Endothelial cell of umbilical vein (primary cell): ENCODE measurements around the gene GATA1. TPM values are rescaled to one million over a fixed set of nuclear protein-coding genes. Genes with fewer than 3 reads are reported as not detected.

Experiments used
- BruUV-seq: library from RNA; stranded (reverse); fragments of 400-500 nt; replicated peaks from 2 replicates; lab custom pipeline; 2021; lab: Mats Ljungman, UMichigan
- CTCF ChIA-PET: fragments of 300-600, 350-600 bp; sonication (Branson Sonifier 250); formaldehyde crosslinking; loops from one replicate; lab custom pipeline; 2021; ENCODE audit warnings: antibody characterized with exemption, inconsistent platforms; lab: Charles Lee
- POLR2A ChIA-PET: fragments of 300-600, 350-600 bp; sonication (Branson Sonifier 250); formaldehyde crosslinking; loops from one replicate; lab custom pipeline; 2021; ENCODE audit warnings: antibody characterized with exemption, inconsistent platforms; lab: Charles Lee
- DNase-seq: peaks from one replicate; pipeline ENCODE4 v3.0.0-alpha.2; 2011; ENCODE audit warnings: low read depth, low spot score
- FAIRE-seq: peaks from 2 replicates; lab custom pipeline; 2011; peaks lifted over from hg19 to GRCh38; lab: Jason Lieb, UNC
- H2AFZ ChIP-seq: 2 replicates; pipeline ENCODE4 v1.6.0; 2012; ENCODE audit warnings: low read depth, low read length, control low read depth, inconsistent platforms
- H3K27ac ChIP-seq: 2 replicates; pipeline ENCODE4 v1.5.1; 2011; ENCODE audit warnings: low read depth, mild to moderate bottlenecking, control low read depth, low read length, moderate library complexity; ENCODE audit not compliant: insufficient read depth
- H3K27me3 ChIP-seq, 2 experiments: 2 replicates each; pipeline versions ENCODE4 v1.6.0 to v1.6.1; 2011; ENCODE audit warnings: low read length in 2 of 2, mixed read lengths in 1 of 2; ENCODE audit not compliant: control insufficient read depth in 2 of 2, insufficient read depth in 2 of 2
- H3K36me3 ChIP-seq, 2 experiments: 2 replicates in 1 of 2; 3 replicates in 1 of 2; pipeline ENCODE4 v1.5.1; 2011; ENCODE audit warnings: low read length in 2 of 2, mild to moderate bottlenecking in 1 of 2, moderate library complexity in 1 of 2; ENCODE audit not compliant: control insufficient read depth in 2 of 2, insufficient read depth in 2 of 2; ENCODE audit errors: extremely low read depth in 1 of 2
- H3K4me1 ChIP-seq: 3 replicates; pipeline ENCODE4 v1.5.1; 2011; ENCODE audit warnings: mild to moderate bottlenecking, low read length; ENCODE audit not compliant: control insufficient read depth, insufficient read depth; ENCODE audit errors: extremely low read depth
- H3K4me2 ChIP-seq: 2 replicates; pipeline ENCODE4 v1.6.1; 2011; ENCODE audit warnings: low read length, control low read depth, mixed read lengths; ENCODE audit not compliant: insufficient read depth
- H3K4me3 ChIP-seq, 3 experiments: fragments of 200-600 bp in 1 of 3; sonication (generic), shearing (Covaris generic) in 1 of 3; replicated peaks in 1 of 3; 2 replicates each; pipeline ENCODE4 v1.5.1; 2011 to 2016; ENCODE audit warnings: control low read depth in 3 of 3, low read length in 3 of 3, mild to moderate bottlenecking in 2 of 3, inconsistent platforms in 1 of 3, low read depth in 1 of 3, moderate library complexity in 1 of 3; ENCODE audit not compliant: insufficient read depth in 1 of 3
- H3K79me2 ChIP-seq: 2 replicates; pipeline ENCODE4 v1.6.0; 2012; ENCODE audit warnings: low read length, inconsistent platforms; ENCODE audit not compliant: control insufficient read depth, insufficient read depth
- H3K9ac ChIP-seq: replicated peaks from 2 replicates; pipeline ENCODE3; 2011; ENCODE audit warnings: low read length, control low read depth; ENCODE audit not compliant: insufficient read depth; ENCODE audit errors: extremely low read depth
- H3K9me1 ChIP-seq: replicated peaks from 3 replicates; pipeline ENCODE4 v1.6.0; 2011; ENCODE audit warnings: mild to moderate bottlenecking, low read length; ENCODE audit not compliant: control insufficient read depth, insufficient read depth; ENCODE audit errors: extremely low read depth
- H3K9me3 ChIP-seq: replicated peaks from 2 replicates; pipeline ENCODE4 v1.5.1; 2012; ENCODE audit warnings: low read length, inconsistent platforms; ENCODE audit not compliant: control insufficient read depth, insufficient read depth
- H4K20me1 ChIP-seq: replicated peaks from 2 replicates; pipeline ENCODE3; 2011; ENCODE audit warnings: mild to moderate bottlenecking, low read length; ENCODE audit not compliant: control insufficient read depth, insufficient read depth; ENCODE audit errors: extremely low read depth
- EZH2 ChIP-seq: IDR thresholded peaks from 2 replicates; pipeline ENCODE4 v1.6.1; 2012; ENCODE audit warnings: borderline replicate concordance, low read depth, mild to moderate bottlenecking, moderate library complexity, low read length, inconsistent platforms; ENCODE audit not compliant: severe bottlenecking
- FOS ChIP-seq: IDR thresholded peaks from 2 replicates; pipeline ENCODE4 v1.6.1; 2011; ENCODE audit warnings: mild to moderate bottlenecking, low read length, moderate library complexity, borderline replicate concordance; ENCODE audit not compliant: insufficient read depth
- GATA2 ChIP-seq: IDR thresholded peaks from 2 replicates; pipeline ENCODE4 v1.7.0; 2011; ENCODE audit warnings: low read depth, mild to moderate bottlenecking, moderate library complexity, mixed read lengths, low read length; ENCODE audit not compliant: insufficient read length, insufficient read depth
- JUN ChIP-seq: IDR thresholded peaks from 2 replicates; pipeline ENCODE4 v1.6.1; 2011; ENCODE audit warnings: borderline replicate concordance, low read depth; ENCODE audit not compliant: insufficient read length, insufficient read depth
- MAX ChIP-seq: IDR thresholded peaks from 2 replicates; pipeline ENCODE4 v1.6.1; 2011; ENCODE audit not compliant: insufficient read depth, insufficient read length
- MYC ChIP-seq: IDR thresholded peaks from one replicate; pipeline ENCODE4 v1.6.1; 2011; ENCODE audit warnings: mild to moderate bottlenecking, low read depth, low read length
- POLR2A ChIP-seq: IDR thresholded peaks from 2 replicates; pipeline ENCODE4 v1.6.1; 2012; ENCODE audit warnings: low read depth, mild to moderate bottlenecking, control low read depth, low read length
- POLR2AphosphoS5 ChIP-seq: IDR thresholded peaks from 2 replicates; pipeline ENCODE4 v1.6.1; 2012; ENCODE audit warnings: low read depth, mild to moderate bottlenecking, control low read depth, low read length, moderate library complexity; ENCODE audit not compliant: insufficient read depth
- dilution Hi-C: fragments of 300-500 bp; cut with MboI; formaldehyde crosslinking; loops from one replicate; pipeline ENCODE4 v1.15.0; 2019; ENCODE audit warnings: low sequenced_read_pairs; ENCODE audit not compliant: extremely low pct_ligation_motif_present
- intact Hi-C: fragments of 100-400 bp; cut with micrococcal nuclease; formaldehyde crosslinking; loops from one replicate; pipeline ENCODE4 v1.10.0; 2022
- polyA plus RNA-seq, 4 experiments: library from polyadenylated mRNA; depleted of rRNA in 3 of 4; stranded (reverse) in 3 of 4; unstranded in 1 of 4; fragments of >200 nt; gene quantifications; 2 replicates each; pipeline versions ENCODE4 v1.2.1 to v1.2.3, GENCODE V29; 2011 to 2012; ENCODE audit warnings: missing spikeins in 1 of 4
- total RNA-seq: library from RNA; stranded (reverse); gene quantifications from 2 replicates; pipeline ENCODE4 v1.2.3, GENCODE V29; 2021
- TF ChIP-seq, protein P1 (sequence below), 2 donors: IDR thresholded peaks; 1 replicate in 1 of 2; 2 replicates in 1 of 2; pipeline ENCODE4 v1.5.1; 2011; ENCODE audit warnings: low read length in 2 of 2, mild to moderate bottlenecking in 2 of 2, moderate library complexity in 2 of 2, control low read depth in 1 of 2, inconsistent platforms in 1 of 2, low read depth in 1 of 2; ENCODE audit not compliant: insufficient read depth in 1 of 2; ENCODE audit errors: extremely low read depth in 1 of 2

Gene GATA1
- total and polyA plus RNA-seq, 2 donors (not counting 3 experiments of a cell fraction or from before 2014, with no cell fraction given), result not detected

- Histone ChIP-seq H3K79me2 (no peaks in the 10 kb centered on the region), H4K20me1 (no peaks in the 10 kb centered on the region), H2AFZ (no peak overlapping the region), H3K27me3 (peaks cover 20 to 38% of the 10 kb centered on the region in 2 experiments), H3K9me1 (no peaks in the 10 kb centered on the region), H3K4me3 (no peak overlapping the region), H3K9me3 (no peaks in the 10 kb centered on the region), H3K27ac (no peak overlapping the region), H3K4me2 (no peak overlapping the region), H3K36me3 (peaks cover 0 to 2% of the 10 kb centered on the region in 2 experiments), H3K4me1 (no peaks in the 10 kb centered on the region), H3K9ac (no peak overlapping the region)
- intact Hi-C loops, result no loop called here
- dilution Hi-C loops, result no loop called here
- FAIRE-seq, result no peak
- no TSS peak for BruUV-seq
- TF ChIP-seq GATA2 (no peak), MAX (no peak), FOS (no peak), MYC (no peak), POLR2AphosphoS5 (no peak), JUN (no peak), POLR2A (no peak), EZH2 (no peak)
- TF ChIP-seq, protein P1, sequence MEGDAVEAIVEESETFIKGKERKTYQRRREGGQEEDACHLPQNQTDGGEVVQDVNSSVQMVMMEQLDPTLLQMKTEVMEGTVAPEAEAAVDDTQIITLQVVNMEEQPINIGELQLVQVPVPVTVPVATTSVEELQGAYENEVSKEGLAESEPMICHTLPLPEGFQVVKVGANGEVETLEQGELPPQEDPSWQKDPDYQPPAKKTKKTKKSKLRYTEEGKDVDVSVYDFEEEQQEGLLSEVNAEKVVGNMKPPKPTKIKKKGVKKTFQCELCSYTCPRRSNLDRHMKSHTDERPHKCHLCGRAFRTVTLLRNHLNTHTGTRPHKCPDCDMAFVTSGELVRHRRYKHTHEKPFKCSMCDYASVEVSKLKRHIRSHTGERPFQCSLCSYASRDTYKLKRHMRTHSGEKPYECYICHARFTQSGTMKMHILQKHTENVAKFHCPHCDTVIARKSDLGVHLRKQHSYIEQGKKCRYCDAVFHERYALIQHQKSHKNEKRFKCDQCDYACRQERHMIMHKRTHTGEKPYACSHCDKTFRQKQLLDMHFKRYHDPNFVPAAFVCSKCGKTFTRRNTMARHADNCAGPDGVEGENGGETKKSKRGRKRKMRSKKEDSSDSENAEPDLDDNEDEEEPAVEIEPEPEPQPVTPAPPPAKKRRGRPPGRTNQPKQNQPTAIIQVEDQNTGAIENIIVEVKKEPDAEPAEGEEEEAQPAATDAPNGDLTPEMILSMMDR (IDR thresholded peaks at IDR 0.05; ENCODE audit: extremely low read depth in 1 of 2, insufficient read depth in 1 of 2, low read depth in 1 of 2, low read length in 2 of 2), result no peak
- no peak for DNase-seq
- CTCF ChIA-PET, result no interaction called here
- POLR2A ChIA-PET, result no interaction called here
These were observed 41.2 kb downstream of the GATA1 start for GRCh38 chrX:48827654-48827968.
